ENCODE measurements around the gene PPP1R12A. TPM values are rescaled to one million over a fixed set of nuclear protein-coding genes. Genes with fewer than 3 reads are reported as not detected.
A peak's percentile ranks its signal among the peaks of the same experiment; 100 is the strongest.

The PPP1R12A gene
- total and polyA plus RNA-seq, 4 donors, result 13.2 to 250 (median 38.2) TPM

- ATAC-seq (ENCODE audit: insufficient read depth, low FRiP score) (no peak), DNase-seq (peak in 2 of 3 donors; percentile 61 to 63)
- H3K4me1 ChIP-seq (ENCODE audit: control insufficient read depth in 5 of 5, insufficient read depth in 5 of 5, low read length in 5 of 5), result peaks cover 0 to 12% (median 6%) of the 10 kb centered on the region in 5 donors
- no peak overlapping the region for H3K27ac ChIP-seq (ENCODE audit: low read depth in 1 of 2, low read length in 1 of 2)
- H3K9ac ChIP-seq (ENCODE audit: insufficient read depth in 1 of 2, low read length in 2 of 2), result no peak overlapping the region
- peak; percentile 11 for TF ChIP-seq CTCF (IDR thresholded peaks at IDR 0.05; ENCODE audit: control extremely low read depth, extremely low read depth)
- no peak overlapping the region for H3K4me3 ChIP-seq
- peaks cover 0 to 3% (median 0%) of the 10 kb centered on the region in 4 donors for H3K36me3 ChIP-seq (ENCODE audit: control insufficient read depth in 4 of 4, insufficient read depth in 4 of 4, low read length in 4 of 4)
- peaks cover 0 to 2% (median 0%) of the 10 kb centered on the region in 4 donors for H3K9me3 ChIP-seq (ENCODE audit: control insufficient read depth in 4 of 4, insufficient read depth in 3 of 4, low read length in 3 of 4)
- 66 to 71% methylated on average over 3 of the region's 3 CpGs for WGBS, 2 donors
- H3K27me3 ChIP-seq (ENCODE audit: control insufficient read depth in 3 of 3, insufficient read depth in 3 of 3, low read length in 2 of 3), result no peaks in the 10 kb centered on the region
Measured at GRCh38 chr12:79886917-79887519, 47.9 kb downstream of the PPP1R12A start.

- Histone ChIP-seq H3K27me3 (ENCODE audit: control insufficient read depth in 3 of 3, insufficient read depth in 3 of 3, low read length in 2 of 3) (no peaks in the 10 kb centered on the region), H3K27ac (ENCODE audit: low read depth in 1 of 2, low read length in 1 of 2) (no peak overlapping the region), H3K4me1 (ENCODE audit: control insufficient read depth in 5 of 5, insufficient read depth in 5 of 5, low read length in 5 of 5) (peaks cover 0 to 22% (median 7%) of the 10 kb centered on the region in 5 donors), H3K4me3 (no peak overlapping the region), H3K36me3 (ENCODE audit: control insufficient read depth in 4 of 4, insufficient read depth in 4 of 4, low read length in 4 of 4) (no peaks in the 10 kb centered on the region), H3K9ac (ENCODE audit: insufficient read depth in 1 of 2, low read length in 2 of 2) (no peak overlapping the region), H3K9me3 (ENCODE audit: control insufficient read depth in 4 of 4, insufficient read depth in 3 of 4, low read length in 3 of 4) (no peaks in the 10 kb centered on the region)
- ATAC-seq (ENCODE audit: insufficient read depth, low FRiP score) (no peak), DNase-seq (peak in 1 of 3 donors; percentile 39)
- 45 to 56% methylated on average over 3 of the region's 3 CpGs for WGBS, 2 donors
- TF ChIP-seq CTCF (IDR thresholded peaks at IDR 0.05; ENCODE audit: control extremely low read depth, extremely low read depth), result no peak
Measured at GRCh38 chr12:79885911-79886490, 48.9 kb downstream of the PPP1R12A start.

- Histone ChIP-seq H3K9ac (ENCODE audit: insufficient read depth in 1 of 2, low read length in 2 of 2) (no peak overlapping the region), H3K36me3 (ENCODE audit: control insufficient read depth in 4 of 4, insufficient read depth in 4 of 4, low read length in 4 of 4) (no peaks in the 10 kb centered on the region), H3K9me3 (ENCODE audit: control insufficient read depth in 4 of 4, insufficient read depth in 3 of 4, low read length in 3 of 4) (no peaks in the 10 kb centered on the region), H3K4me1 (ENCODE audit: control insufficient read depth in 5 of 5, insufficient read depth in 5 of 5, low read length in 5 of 5) (peaks cover 0 to 23% (median 7%) of the 10 kb centered on the region in 5 donors), H3K4me3 (no peak overlapping the region), H3K27me3 (ENCODE audit: control insufficient read depth in 3 of 3, insufficient read depth in 3 of 3, low read length in 2 of 3) (no peaks in the 10 kb centered on the region), H3K27ac (ENCODE audit: low read depth in 1 of 2, low read length in 1 of 2) (no peak overlapping the region)
- TF ChIP-seq CTCF (IDR thresholded peaks at IDR 0.05; ENCODE audit: control extremely low read depth, extremely low read depth), result no peak
- 66 to 78% methylated on average over 3 of the region's 3 CpGs for WGBS, 2 donors
- ATAC-seq (ENCODE audit: insufficient read depth, low FRiP score) (no peak), DNase-seq (no peak)
Measured at GRCh38 chr12:79884401-79885006, 50.4 kb downstream of the PPP1R12A start.
